SIG-M5 treated with dmso at 0.1 percent for 504 hours (cell line): Measurements from ENCODE around the gene PRR23E.

Experiments used
- DNase-seq: peaks from one replicate; lab custom pipeline; 2025; ENCODE audit not compliant: unreplicated experiment; lab: John Stamatoyannopoulos, UW

Gene PRR23E

GRCh38 chr3:127183931-127184869 is 8.7 kb upstream of the PRR23E start:
- DNase-seq = no peak

- DNase-seq = no peak
These were observed 8.1 kb upstream of the PRR23E start for GRCh38 chr3:127184870-127185216.

DNA sequence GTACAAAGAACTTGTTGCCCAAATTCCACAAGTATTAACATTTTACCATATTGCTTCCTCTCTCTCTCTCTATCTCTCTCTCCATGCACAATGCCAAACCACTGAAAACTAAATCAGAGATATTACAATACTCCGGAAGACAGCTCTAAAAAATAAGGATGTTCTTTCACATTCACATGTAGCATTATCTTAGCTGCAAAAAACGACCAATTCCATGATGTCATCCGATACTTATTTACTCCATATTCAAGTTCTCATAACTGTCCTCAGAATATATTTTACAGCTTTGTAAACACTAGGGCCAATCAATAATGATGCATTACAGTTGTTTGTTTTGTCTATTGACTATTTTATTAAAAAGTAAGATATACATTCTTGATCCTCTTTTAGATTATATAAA is 7.7 kb upstream of the PRR23E start:
- DNase-seq = no peak

DNA sequence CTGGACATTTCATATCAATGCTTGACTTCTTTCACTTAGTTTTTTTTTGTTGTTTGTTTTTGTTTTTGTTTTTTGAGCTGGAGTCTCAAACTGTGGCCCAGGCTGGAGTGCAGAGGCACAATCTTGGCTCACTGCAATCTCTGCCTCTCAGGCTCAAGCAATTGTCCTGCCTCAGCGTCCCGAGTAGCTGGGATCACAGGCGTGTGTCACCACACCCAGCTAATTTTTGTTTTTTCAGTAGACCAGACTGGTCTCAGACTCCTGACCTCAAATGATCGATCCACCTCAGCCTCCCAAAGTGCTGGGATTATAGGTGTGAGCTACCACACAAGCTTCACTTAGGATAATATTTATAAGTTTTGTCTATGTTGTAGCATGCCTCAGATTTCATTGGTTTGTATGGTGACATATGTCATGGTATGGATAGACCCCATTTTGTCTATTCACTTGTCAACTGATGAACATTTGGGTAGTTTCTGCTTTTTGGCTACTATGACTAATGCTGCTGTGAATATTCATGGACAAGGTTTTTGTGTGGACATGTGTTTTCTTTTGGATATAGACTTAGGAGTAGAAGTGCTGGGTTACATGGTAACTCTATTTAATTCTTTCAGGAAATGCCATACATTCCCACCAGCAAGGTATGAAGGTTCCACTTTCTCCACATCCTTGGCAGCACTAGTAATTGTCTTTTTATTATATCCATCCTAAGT is 6.8 kb upstream of the PRR23E start:
- DNase-seq = no peak

DNA sequence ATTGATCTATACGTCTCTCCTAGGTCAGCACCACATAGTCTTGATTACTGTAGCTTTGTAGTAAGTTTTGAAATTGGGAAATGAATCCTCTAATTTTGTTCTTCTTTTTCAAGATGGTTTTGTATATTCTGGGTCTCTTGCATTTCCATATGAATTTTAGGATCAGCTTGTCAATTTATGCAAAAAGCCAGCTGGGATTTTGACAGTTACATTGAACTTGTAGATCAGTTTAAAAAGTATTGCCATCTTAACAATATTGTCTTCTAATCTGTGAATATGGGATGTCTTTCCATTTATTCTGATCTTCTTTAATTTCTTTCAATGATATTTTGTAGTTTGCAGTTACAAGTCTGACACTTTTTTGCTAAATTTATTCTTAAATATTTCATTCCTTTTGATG is 5.6 kb upstream of the PRR23E start:
- DNase-seq = no peak

- no peak for DNase-seq
These were observed 410 bp downstream of the PRR23E start for GRCh38 chr3:127193341-127193740.

GRCh38 chr3:127193775-127194174 is 844 bp downstream of the PRR23E start:
- DNase-seq = no peak

DNA sequence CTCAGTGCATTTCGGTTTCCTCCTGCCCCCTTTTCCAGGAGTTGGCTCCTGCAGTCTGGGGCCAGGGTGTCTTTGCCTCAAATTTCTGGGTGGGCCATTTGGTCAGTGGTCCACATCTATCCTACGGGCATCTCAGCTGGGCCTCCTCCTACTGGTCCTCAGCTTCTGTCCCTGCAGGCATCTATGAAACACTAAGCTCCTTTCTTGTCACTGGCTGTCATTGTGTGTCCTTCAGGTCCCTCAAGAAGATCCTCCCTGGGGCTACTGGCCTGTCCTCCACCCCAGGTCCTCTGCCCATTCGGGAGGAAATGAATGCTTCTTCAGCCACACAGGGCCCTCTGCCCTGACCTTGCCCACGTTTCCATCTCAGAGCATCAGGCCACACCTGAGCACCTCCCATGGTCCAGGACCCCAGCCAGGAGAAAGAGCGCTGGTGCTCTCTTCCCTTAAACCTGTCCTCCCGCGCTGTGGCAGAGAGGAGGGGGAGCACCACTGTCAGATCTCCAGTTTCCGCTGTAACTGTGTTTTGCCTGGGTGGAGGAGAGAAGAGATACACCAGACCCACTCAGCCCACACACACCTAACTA is 1.8 kb downstream of the PRR23E start:
- DNase-seq = no peak

DNA sequence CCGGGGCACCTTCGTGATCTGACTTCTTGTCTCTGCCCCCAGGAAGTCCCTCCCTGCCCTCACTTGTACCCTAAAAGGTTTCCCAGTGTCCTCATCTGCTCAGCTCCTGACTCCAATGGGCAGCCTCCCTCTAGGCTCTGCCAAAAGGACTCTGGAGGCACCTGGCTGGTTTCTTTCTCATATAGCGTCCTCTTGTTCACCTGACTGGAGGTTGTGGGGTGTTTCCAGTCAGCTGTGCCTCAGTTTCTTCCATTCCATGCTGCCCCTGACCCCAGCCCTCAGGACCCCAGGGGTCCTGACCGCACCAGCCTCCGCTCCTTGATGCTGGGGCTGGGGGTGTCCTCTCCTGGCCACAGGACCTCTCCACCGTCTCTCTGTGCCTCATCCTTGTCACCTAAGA is 2.5 kb downstream of the PRR23E start:
- no peak for DNase-seq

- DNase-seq = no peak
These were observed 3.1 kb downstream of the PRR23E start for GRCh38 chr3:127196002-127196401.

GRCh38 chr3:127196466-127197299 is 3.8 kb downstream of the PRR23E start:
- DNase-seq = no peak

- DNase-seq = no peak
These were observed 4.6 kb downstream of the PRR23E start for GRCh38 chr3:127197300-127198189.

DNA sequence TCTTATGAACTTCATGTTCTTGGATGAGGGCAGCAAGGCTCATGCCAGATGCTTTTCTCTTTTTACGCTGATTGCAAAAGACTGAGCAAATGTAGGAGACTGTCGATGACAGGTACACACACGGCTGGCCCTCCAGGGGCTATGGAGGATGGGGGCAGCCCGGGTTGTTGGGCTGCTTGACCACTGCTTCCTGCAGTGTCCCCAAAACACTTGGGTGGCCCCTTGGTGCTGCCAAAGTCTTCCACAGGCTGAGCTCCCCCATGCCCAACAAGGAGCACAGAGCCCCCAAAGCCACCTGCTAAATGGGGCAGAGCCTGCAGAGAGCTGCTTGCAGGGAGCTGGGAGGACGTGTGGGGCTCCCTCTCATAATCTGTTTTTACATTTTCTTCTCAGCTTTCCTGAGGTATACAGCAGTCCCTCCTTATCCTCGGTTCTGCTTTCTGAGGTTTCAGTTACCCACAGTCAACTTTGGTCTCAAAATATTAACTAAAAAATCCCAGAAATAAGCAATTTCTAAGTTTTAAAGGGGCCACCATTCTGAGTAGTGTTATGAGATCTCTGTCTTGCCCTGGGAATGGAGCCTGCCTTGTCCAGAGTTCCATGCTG is 7.3 kb downstream of the PRR23E start:
- DNase-seq = no peak

- no peak for DNase-seq
These were observed 10.1 kb downstream of the PRR23E start for GRCh38 chr3:127203024-127203423.

DNA sequence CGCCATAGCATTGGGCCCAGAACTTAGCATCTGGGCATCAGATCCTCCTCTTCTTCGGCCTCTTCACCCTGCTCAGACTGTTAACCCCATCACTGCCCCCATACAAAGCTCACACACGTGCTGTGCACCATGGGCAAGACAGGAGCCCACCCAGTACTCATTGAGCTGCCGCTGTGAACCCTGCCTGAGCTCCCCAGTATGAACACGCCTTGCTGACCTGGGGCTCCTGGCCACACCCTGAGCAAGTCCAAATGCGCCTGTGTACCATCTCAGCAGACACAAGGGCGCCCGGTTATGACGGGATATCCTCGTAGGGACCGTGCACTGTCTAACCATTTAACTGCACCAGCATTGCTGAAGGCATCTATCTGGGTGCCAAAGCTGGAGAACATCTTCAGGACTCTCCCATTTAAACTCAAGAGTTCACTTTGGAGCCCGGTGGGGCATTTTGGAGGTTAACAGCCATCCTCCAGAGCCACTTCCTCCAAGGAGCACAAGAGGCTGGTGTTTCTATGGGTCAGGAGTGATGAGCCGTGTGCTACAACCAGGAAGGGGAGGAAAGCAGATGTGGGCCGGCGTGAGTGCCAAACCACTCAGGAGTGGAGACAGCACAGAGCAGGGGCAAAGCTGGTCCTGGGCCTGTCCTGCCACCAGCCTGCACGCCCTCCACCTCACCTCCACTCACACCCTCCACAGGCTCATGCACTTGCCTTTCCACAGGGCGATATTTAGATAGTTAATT is 12.1 kb downstream of the PRR23E start:
- DNase-seq = no peak

DNA sequence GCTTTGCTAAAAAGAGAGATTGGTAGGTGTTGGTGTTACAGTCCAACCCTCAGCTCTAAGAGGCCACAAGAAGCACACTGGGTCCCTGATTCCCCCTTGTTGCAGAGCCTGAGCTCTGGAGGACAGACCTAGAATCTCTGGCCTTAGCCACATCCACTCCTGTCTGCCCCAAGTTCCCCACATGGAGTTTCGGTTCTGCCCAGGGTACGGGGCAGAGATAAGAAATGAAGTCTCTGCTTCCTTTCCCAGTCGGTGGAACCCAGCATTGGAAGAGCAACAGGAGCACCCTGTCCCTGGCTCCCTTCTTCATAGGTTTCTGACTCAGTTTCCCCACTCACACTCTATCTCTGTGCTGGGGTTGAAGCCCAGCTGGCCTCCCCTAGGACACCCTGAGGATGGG is 13.2 kb downstream of the PRR23E start:
- DNase-seq = peak; percentile 30

DNA sequence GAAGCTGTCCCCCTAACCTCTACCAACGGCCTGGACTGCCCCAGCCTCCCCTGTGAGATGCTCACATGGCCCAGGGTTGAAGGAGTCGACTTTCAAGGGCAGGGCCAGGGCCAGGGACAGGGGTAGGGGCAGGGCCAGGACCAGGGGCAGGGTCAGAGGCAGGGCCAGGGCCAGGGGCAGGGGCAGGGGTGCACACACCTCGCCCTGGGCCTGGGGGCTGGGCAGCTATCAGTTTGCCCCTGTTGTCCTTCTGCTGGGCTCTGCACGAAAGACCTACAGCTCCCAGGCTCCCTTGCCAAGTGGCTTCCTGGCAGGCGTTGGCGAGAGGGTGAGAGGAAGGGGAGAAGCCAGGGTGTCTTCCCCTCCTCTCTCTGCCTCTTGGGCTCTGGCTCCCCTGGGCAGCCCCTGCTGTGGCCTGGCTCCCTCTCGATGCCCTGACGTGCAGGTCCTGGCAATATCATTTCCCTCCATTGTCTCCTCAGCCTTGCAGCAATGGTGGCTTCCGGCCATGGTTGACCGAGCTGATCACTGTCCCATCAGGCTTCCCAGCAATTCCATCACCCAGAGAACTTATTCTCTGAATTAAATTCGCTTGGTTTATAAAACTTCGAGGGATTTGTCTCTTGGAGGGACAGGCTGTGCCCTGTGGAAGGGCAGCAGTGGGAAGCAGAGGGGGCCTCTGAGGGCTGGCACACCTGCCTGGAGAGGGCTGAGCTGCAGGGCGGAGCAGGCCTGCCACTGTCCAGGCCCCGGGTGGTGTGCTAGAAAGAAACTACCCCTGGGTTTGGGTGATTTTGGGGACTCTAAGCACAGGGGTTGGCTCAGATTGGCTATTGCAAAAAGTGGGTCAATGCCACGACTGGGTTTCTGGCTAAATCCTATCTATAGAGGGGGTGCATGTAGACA is 13.9 kb downstream of the PRR23E start:
- no peak for DNase-seq
